Mucosa of stomach (tissue), 1 donor: Measurements from ENCODE around the gene YBX2.

Experiments used
- H3K27me3 ChIP-seq: one replicate; pipeline ENCODE4 v1.7.0; 2013; ENCODE audit warnings: mild to moderate bottlenecking, low read length; ENCODE audit not compliant: control insufficient read depth, insufficient read depth
- H3K36me3 ChIP-seq: one replicate; pipeline ENCODE4 v1.7.0; 2013; ENCODE audit warnings: low read length; ENCODE audit not compliant: control insufficient read depth, insufficient read depth
- H3K4me1 ChIP-seq: one replicate; pipeline ENCODE4 v1.7.0; 2013; ENCODE audit warnings: mild to moderate bottlenecking, low read length; ENCODE audit not compliant: control insufficient read depth, insufficient read depth
- H3K4me3 ChIP-seq: one replicate; pipeline ENCODE4 v1.7.0; 2013; ENCODE audit warnings: low read length
- H3K9ac ChIP-seq: one replicate; pipeline ENCODE4 v1.7.0; 2013; ENCODE audit warnings: mild to moderate bottlenecking, low read length, moderate library complexity
- H3K9me3 ChIP-seq: one replicate; pipeline ENCODE4 v1.7.0; 2013; ENCODE audit warnings: mild to moderate bottlenecking, low read length, moderate library complexity; ENCODE audit not compliant: control insufficient read depth
- donor health status: Pancreatic carcinoma.

YBX2 gene

DNA sequence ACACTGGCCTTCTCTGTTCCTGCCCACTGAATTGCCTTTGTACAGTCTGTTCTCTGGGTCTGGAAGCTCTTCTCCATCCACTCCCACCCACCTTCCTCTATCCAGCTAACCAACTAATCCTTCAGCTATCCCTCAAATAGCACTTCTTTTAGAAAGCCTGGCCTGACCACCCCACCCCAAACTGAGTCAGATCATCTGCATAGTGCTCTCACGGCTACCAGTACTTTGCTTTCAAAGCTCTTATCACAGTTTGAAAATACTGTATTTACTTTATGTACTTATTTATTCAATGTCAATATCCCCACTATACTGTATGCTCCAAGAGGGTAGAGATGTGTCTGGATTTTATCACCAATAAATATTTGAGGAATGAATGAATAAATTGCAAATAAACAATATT is 27.7 kb downstream of the YBX2 start:
- H3K9ac ChIP-seq = no peak overlapping the region
- no peaks in the 10 kb centered on the region for H3K9me3 ChIP-seq
- H3K4me1 ChIP-seq = peaks cover 19% of the 10 kb centered on the region
- peaks cover 33% of the 10 kb centered on the region for H3K27me3 ChIP-seq
- no peaks in the 10 kb centered on the region for H3K36me3 ChIP-seq
- no peak overlapping the region for H3K4me3 ChIP-seq

DNA sequence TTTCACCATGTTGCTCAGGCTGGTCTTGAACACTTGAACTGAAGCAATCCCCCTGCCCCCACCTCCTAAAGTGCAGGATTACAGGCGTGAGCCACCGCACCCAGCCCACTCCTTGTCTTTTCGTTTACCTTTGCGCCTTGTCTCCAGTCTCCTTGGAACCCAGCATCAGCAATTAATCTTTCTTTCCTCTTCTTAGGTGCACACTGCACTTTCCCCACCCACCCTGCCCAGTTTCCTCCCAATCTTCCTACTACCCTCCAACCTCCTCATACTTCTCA is 30.7 kb downstream of the YBX2 start:
- Histone ChIP-seq H3K36me3 (no peaks in the 10 kb centered on the region), H3K27me3 (peaks cover 42% of the 10 kb centered on the region), H3K4me3 (no peak overlapping the region), H3K9ac (no peak overlapping the region), H3K9me3 (no peaks in the 10 kb centered on the region), H3K4me1 (peaks cover 42% of the 10 kb centered on the region)

DNA sequence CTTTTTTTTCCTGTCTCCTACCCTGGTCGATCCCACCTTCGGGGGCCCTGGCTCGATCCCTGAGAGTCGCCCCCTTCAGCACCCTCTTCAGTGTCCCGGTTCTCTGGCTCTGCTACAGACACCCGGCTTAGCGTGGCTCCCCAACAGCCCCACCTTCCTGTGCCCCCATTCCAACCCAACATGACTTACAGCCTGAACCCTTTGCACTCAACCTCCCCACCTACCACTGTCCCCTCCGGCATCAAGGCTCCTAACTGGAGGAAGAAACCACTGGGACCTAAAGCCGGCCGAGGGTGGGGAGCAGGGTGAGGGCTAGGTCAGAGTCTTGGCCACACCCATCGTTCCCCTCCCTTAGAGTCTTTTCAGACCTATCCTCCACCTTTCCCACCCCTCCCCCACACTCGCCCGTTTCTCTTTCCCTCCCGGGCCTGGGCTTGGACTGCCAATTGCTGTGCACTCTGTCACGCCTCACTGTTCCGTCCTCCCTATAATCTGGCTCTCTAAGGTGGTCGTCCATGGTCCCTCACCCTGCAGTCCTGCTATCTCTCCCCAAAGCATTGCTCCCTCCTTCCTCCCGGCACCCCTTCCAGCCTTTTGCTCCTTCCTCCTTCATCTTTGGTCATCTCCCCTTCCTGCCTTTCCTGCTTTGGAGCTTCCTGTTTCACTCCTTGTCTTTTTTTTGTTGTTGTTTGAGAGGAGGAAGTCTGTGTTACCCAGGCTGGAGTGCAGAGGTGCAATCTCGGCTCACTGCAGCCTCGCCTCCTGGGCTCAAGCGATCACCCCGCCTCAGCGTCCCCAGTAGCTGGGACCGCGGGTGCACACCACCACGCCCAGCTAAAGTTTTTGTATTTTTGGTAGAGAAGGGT is 31.3 kb downstream of the YBX2 start:
- Histone ChIP-seq H3K36me3 (no peaks in the 10 kb centered on the region), H3K27me3 (peaks cover 42% of the 10 kb centered on the region), H3K9ac (peak overlapping the region; percentile 77), H3K4me3 (peak overlapping the region; percentile 50), H3K4me1 (peaks cover 45% of the 10 kb centered on the region), H3K9me3 (no peaks in the 10 kb centered on the region)

DNA sequence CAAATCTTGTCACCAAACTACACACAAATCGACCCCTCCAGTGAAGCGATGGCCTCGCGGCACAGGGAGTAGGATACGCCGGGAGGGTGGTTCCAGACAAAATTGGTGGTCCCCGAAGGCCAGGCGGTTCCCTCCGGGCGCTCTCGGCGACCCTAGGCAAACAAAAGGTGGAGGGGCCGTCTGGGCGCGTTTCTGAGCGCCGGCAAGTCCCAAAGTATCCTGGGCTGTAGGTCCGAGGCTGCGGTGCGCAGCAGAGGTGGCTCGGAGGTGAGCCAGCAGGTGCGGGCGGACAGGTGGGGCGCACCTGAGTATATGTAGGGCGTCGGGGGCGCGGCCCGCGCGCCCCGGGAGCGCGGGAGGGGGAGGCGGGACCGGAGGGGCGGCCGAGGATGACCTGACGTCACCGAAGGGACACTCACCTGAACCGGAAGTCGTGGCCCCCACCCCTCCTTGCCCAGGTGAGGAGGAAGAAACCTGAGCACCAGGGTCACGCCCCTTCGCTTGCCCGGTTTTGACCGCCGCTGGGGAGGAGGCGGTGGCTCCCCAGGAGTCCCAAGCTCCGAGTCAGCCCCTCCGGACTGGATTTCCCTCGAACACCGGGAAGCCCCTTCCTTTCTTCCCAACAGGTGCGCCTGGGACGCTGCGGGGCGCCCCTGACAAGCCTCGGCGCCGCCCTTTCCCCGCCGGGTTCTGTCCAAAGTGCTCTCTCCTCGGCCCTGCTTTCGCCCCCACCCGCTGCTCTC is 32.1 kb downstream of the YBX2 start, which contains the start of gene CLDN7:
Gene CLDN7, minus strand, starts transcription at position 287 of the 743 bp plus-strand sequence. CDS start 435 bp downstream, outside the sequence.
- Histone ChIP-seq H3K4me3 (peak within 1 kb of the TSS; percentile 50), H3K27me3 (peaks cover 42% of the 10 kb centered on the region), H3K36me3 (no peaks in the 10 kb centered on the region), H3K9me3 (no peaks in the 10 kb centered on the region), H3K4me1 (peaks cover 45% of the 10 kb centered on the region), H3K9ac (peak within 1 kb of the TSS; percentile 77)

DNA sequence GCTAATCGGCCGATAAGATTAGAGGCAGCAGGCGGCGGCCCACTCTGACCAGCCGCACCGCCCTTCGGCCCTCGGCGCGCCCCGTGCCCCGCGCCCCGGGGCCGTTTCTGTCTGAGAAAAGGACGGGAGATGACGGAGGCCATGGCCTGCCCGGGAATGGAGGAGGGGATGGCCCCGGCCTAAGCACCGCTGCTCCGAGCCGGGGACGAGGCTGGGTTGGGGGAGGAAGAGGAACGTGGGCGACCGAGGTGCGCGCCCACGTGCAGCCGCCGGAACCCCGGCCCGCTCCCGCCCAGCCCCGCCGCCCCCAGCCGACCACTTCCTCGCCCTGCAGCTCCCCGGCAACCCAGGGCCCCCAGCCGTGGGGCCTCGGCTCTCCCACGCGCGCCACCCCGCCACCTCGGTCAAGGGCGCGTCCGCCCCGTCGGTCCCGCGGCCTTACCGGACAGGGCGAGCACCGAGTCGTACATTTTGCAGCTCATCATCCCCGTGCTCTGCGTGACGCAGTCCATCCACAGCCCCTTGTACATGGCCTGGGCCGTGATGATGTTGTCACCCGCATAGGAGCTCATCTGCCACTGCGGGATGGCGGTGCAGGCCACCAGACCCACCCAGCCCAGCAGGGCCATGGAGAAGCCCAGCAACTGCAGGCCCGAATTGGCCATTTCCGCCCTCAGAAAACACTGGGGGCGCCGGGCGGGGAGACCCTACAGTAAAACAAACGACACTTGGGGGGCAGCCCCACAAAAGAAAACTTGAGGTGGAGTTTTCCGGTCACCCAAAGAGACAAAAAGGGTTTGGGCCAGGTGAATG is 32.9 kb downstream of the YBX2 start:
- Histone ChIP-seq H3K9ac (peak overlapping the region; percentile 77), H3K4me3 (no peak overlapping the region), H3K36me3 (no peaks in the 10 kb centered on the region), H3K27me3 (peaks cover 42% of the 10 kb centered on the region), H3K9me3 (no peaks in the 10 kb centered on the region), H3K4me1 (peaks cover 45% of the 10 kb centered on the region)

DNA sequence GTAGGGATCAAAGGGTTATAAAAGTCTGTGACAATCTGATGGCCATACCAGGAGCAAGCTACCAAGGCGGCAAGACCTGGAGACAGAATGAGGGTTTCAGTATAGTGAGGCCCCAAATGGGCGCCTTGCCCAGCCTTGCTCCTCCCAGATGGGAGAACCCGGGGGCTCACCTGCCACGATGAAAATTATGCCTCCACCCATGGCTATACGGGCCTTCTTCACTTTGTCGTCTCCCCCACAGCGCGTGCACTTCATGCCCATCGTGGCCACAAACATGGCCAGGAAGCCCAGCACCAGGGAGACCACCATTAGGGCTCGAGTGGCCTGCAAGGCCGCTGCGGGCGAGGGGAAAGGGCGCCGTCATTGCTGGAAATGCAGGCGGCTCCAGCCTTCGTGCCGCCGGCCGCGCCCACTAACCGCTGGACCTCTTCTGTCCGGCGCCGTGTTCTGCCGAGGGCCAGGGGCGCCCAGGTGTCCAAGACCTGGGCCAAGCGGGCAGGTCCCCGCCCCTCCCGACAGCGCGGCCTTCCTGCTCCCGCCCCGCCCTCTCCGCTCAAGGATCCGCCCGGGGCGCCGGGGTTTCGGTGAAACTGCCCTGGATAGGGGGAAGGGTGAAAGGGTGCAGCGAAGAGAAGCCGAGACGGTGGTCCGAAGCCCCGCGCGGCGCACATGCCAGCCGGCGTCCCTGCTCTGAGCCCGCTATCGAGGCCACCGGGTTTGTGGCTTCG is 33.6 kb downstream of the YBX2 start:
- Histone ChIP-seq H3K9ac (peak overlapping the region; percentile 77), H3K27me3 (peaks cover 42% of the 10 kb centered on the region)

DNA sequence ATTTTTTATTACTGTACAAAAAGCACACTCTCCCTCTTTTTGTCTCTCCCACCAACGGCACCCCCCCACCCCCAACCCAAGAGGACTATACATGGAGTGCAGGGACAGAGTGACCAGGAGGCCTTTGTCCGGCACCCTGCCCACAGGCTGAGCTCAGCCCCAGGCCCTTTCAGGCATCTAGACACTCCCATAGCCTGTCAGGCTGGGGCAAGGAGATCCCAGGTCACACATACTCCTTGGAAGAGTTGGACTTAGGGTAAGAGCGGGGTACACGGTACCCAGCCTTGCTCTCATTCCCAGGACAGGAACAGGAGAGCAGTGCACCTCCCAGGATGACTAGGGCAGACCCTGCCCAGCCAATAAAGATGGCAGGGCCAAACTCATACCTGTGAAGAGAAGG is 34.3 kb downstream of the YBX2 start:
- H3K4me1 ChIP-seq = peaks cover 45% of the 10 kb centered on the region
- peaks cover 42% of the 10 kb centered on the region for H3K27me3 ChIP-seq
- no peaks in the 10 kb centered on the region for H3K36me3 ChIP-seq
- H3K9me3 ChIP-seq = no peaks in the 10 kb centered on the region
- no peak overlapping the region for H3K4me3 ChIP-seq
- no peak overlapping the region for H3K9ac ChIP-seq

More for the DNA sequence above, 33.6 kb downstream of the YBX2 start:
- H3K4me1 ChIP-seq = peaks cover 45% of the 10 kb centered on the region
- H3K9me3 ChIP-seq = no peaks in the 10 kb centered on the region
- H3K36me3 ChIP-seq = no peaks in the 10 kb centered on the region
- no peak overlapping the region for H3K4me3 ChIP-seq

DNA sequence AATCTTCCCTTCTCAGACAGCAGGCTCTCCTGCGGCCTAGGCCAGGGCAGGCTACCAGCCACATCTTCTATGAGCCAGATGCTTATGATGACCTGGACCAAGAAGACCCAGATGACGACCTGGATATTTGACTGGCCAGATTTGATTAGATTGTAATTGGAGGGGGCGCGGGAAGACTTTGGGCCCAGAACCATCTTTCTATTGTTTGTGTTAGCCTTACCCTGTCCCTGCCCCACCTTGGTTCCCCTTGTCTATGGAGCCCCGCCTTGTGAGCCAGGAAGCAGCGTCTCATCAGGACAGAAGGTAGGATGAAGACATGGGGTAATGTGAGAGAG is 34.9 kb downstream of the YBX2 start:
- Histone ChIP-seq H3K9ac (no peak overlapping the region), H3K4me3 (no peak overlapping the region), H3K36me3 (no peaks in the 10 kb centered on the region)

DNA sequence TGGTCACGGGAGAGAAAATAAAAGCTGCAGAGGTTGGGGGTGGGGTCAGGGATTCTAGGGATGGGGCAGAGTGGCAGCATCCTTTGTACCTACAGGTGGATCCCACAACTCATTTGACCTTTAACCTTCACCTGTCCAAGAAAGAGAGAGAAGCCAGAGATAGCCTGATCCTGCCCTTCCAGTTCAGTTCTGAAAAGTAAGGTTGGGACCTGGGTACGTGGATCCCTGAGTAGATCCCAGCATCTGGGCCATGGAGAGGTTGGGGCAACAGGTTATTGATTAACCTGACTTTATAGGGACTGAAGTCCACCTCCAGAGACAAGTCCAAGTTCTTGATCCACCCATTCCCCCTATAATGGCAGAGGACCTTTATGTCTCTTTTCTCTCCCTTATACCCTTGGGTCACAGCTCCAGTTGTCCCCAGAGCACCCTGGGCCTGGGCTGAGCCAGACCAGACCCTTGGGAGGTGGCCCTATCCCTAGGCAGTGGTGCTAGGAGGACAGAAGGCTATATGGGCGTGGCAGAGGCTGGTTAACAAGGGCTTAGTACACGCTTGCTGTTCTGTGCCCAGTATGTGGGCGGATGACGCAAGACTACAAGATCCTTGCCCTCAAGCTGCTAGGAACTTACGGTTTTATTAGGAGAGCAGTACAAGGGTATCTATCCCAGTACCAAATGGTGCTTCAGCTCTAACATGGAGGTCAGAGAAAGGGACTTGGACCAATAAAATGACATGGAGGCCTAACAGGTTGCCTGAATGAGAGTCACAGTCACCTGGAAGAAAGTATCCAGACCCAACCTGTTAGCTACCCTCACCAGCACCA is 35.5 kb downstream of the YBX2 start:
- H3K9ac ChIP-seq = no peak overlapping the region
- H3K27me3 ChIP-seq = peaks cover 35% of the 10 kb centered on the region
- H3K4me1 ChIP-seq = peaks cover 40% of the 10 kb centered on the region
- no peaks in the 10 kb centered on the region for H3K9me3 ChIP-seq
- no peaks in the 10 kb centered on the region for H3K36me3 ChIP-seq
- H3K4me3 ChIP-seq = no peak overlapping the region

More for the DNA sequence above, 34.9 kb downstream of the YBX2 start:
- Histone ChIP-seq H3K27me3 (peaks cover 40% of the 10 kb centered on the region), H3K4me1 (peaks cover 44% of the 10 kb centered on the region), H3K9me3 (no peaks in the 10 kb centered on the region)

DNA sequence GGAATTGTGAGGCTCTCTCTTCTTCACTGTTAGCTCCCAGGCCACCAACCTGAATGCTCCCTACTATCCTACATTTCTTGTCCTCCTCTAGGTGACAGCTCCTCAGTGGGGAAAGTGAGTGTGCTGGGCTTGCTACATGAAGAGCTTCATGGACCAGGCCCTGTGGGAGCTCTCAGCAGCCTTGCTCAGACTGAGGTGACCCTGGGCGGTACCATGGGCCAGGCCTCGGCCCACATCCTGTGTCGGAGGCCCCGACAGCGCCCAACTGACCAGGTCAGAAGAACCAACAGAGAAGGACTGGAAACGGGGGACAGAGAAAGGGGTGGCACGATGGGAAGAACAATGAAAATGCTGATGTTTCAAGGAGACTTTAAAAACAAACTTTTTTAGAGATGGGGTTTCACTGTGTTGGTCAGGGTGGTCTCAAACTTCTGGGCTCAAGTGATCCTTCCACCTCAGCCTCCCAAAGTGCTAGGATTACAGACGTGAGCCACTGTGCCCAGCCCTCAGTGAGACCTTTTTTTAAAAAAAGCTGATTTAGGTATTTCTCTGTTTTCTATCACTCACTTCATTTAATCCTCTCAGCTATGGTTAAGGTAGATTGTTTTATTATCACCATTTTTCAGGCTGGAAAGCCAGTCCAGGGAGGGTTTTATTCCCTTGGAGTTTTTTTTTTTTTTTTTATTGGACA is 37.5 kb downstream of the YBX2 start:
- peaks cover 38% of the 10 kb centered on the region for H3K4me1 ChIP-seq
- H3K27me3 ChIP-seq = peaks cover 16% of the 10 kb centered on the region
- no peaks in the 10 kb centered on the region for H3K9me3 ChIP-seq
- no peak overlapping the region for H3K9ac ChIP-seq
- H3K36me3 ChIP-seq = no peaks in the 10 kb centered on the region
- no peak overlapping the region for H3K4me3 ChIP-seq
